ENCODE measurements around the gene TAS2R16. TPM values are rescaled to one million over a fixed set of nuclear protein-coding genes. Genes with fewer than 3 reads are reported as not detected.
"Not testable (repeated sequence)": the region's sequence is repeated elsewhere in the genome, so short reads cannot be mapped to it uniquely, and the experiment has no call there.

The TAS2R16 gene
- total RNA-seq, 1 donor from 2014 or later: not detected

GRCh38 chr7:122974229-122974628 is 21.3 kb downstream of the TAS2R16 start:
- DNase-seq (ENCODE audit: low spot score): no peak

GRCh38 chr7:122972056-122972455 is 23.4 kb downstream of the TAS2R16 start:
- no peak for DNase-seq (ENCODE audit: low spot score)

- no peak for DNase-seq (ENCODE audit: low spot score)
Measured at GRCh38 chr7:122970740-122971725, 24.5 kb downstream of the TAS2R16 start.

GRCh38 chr7:122968389-122968788 is 27.1 kb downstream of the TAS2R16 start:
- DNase-seq (ENCODE audit: low spot score): no peak

GRCh38 chr7:122965306-122965705 is 30.2 kb downstream of the TAS2R16 start:
- DNase-seq (ENCODE audit: low spot score): no peak

- DNase-seq (ENCODE audit: low spot score): not testable (repeated sequence)
Measured at GRCh38 chr7:122953678-122954077, 41.8 kb downstream of the TAS2R16 start.

GRCh38 chr7:122951006-122951405 is 44.5 kb downstream of the TAS2R16 start:
- no peak for DNase-seq (ENCODE audit: low spot score)

GRCh38 chr7:122949186-122949585 is 46.3 kb downstream of the TAS2R16 start:
- no peak for DNase-seq (ENCODE audit: low spot score)

Other genes with a start within 250 kb of the TAS2R16 start
- gene CADPS2, start 109.2 kb downstream of the TAS2R16 start, total RNA-seq (ENCODE audit: insufficient read depth, low replicate concordance): 12.0 TPM
- gene SLC13A1, start 204.3 kb upstream of the TAS2R16 start, total RNA-seq (ENCODE audit: insufficient read depth, low replicate concordance): 0.48 TPM

Data from umbilical cord (tissue), 2 donors.